Kidney capillary endothelial cell (primary cell): ENCODE measurements around the gene LMTK2.
A peak's percentile ranks its signal among the peaks of the same experiment; 100 is the strongest.

Experiments
- DNase-seq: peaks from one replicate; pipeline ENCODE4 v3.0.0-alpha.2; 2018; ENCODE audit warnings: low spot score

The LMTK2 gene

GRCh38 chr7:98137134-98137825, 30.6 kb downstream of the LMTK2 start:
- DNase-seq, result no peak

DNA sequence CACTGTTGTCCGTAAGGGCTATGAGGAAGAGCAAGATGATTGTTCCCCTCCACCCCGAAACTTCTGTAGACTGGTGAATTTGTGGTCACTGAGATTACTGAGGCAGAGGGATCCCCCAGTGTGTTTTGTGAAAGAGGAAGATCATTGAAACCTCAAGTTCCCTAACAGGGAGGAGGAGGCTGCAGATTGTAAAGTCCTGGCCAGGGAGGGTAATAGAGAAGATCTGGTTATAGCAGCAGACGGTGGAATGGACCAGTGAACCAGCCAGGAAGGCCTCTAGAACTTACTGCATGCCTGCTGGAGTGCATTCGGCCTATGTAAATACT, 31.1 kb downstream of the LMTK2 start:
- DNase-seq, result no peak

DNA sequence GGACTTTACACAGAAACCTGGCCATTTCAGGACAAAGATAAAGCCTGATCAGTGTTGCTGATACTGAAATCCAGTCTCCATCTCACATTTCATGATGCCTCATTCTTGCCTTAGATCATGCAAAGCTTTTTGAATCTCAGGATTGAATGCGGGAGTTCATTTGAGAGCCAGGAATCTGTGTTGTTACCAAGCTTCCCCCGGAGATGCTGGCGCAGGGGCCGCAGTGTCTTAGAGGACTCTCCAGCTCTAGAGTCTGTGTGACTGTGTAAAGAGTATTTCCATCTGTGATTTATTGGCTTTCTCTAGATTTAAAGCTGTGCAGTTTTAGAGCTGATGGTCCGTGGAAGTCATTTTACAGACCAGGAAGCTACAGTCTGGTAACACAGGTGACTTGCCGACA, 32.0 kb downstream of the LMTK2 start:
- no peak for DNase-seq

- DNase-seq, result no peak
Observed at GRCh38 chr7:98142658-98143057, 36.0 kb downstream of the LMTK2 start.

GRCh38 chr7:98148607-98149006, 41.9 kb downstream of the LMTK2 start:
- DNase-seq, result no peak

- DNase-seq, result no peak
Observed at GRCh38 chr7:98149116-98149692, 42.5 kb downstream of the LMTK2 start.

DNA sequence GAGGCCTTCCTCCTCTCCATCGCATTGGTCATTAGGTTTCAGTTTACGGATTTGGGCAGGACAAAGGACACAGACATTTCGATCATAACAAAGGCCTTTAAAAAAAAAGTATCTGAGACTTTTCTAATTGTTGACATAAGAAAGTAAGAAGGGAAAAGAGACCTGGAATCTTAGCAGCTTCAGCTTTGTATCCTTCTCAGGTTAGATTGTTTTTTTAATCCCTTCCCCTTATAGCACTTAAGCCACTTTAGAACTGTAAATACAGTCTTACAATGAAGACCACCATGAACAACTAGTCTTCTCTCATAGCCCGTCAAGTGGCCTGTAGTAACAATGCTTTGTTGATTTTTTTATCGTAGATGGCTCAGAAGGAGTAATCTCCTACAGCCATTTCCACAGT, 45.2 kb downstream of the LMTK2 start:
- no peak for DNase-seq

GRCh38 chr7:98156700-98157099, 50.0 kb downstream of the LMTK2 start:
- no peak for DNase-seq

DNA sequence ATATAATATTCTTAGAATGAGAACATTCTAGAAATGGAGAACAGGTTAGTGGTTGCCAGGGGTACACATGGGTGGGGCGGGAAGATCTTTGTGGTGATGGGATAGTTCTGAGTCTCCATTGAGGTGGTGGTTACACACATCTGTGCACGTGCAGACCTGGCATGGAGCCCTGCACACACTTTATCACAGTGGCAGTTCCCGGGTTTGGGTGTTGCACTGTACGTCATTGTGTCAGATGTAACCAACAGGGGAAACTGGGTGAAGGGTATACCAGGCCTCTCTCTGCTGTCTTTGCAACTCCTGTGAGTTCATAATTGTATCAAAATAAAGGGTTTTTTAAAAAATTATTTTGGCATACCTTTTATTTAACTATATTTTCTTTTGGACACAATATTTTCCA, 51.1 kb downstream of the LMTK2 start:
- no peak for DNase-seq

- no peak for DNase-seq
Observed at GRCh38 chr7:98162758-98163157, 56.1 kb downstream of the LMTK2 start.

GRCh38 chr7:98163269-98163668, 56.6 kb downstream of the LMTK2 start:
- no peak for DNase-seq

DNA sequence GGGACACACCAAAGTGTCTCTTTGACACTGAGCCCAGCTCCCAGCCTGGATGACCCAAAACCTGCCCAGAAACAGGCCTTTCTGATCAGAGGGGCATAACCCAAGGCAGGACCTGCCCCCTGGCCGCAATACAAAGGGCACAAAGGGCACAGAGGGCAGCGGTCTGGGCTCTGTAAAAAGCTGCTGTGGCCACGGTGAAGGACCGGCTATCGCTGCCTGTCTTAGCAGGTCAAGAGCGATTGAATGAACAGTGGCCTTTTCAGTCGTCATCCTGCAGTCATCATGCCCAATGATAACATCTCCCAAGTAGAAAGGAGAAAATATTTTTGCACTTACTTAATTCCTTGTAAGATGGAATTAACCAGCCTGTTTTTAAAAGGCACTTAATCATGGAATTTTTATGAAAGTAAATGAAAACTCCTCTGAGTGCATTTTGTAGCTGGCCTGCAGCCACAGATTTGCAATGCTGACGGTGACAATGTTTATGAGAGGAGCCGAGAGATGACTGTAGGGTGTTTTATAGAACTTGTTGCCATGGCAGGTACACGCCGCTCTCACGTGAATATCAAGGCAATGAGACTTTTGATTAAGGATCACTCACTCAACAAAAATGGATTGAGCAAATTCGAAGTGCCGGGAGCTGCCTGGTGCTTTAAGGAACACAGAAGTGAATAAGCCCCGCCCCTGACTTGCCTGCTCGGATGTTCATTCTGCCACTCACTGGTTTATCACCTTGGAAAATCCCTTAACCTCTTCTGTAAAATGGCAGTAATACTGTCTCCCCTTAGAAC, 57.2 kb downstream of the LMTK2 start:
- DNase-seq, result no peak

GRCh38 chr7:98165827-98166667, 59.4 kb downstream of the LMTK2 start:
- DNase-seq, result peak; percentile 7

DNA sequence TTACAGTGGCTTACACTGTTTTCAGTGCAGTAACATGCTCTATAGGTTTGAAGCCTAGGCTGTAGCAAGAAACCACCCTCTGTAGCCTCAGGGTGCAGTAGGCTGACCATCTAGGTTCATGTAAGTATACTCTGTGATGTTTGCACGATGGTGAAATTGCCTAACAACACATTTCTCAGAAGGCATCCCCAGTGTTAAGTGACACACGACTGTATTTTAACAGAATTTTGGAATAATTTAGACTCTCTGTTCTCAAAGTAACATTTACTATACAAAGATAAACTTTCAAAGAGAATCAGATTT, 60.0 kb downstream of the LMTK2 start:
- no peak for DNase-seq

GRCh38 chr7:98167653-98168052, 61.0 kb downstream of the LMTK2 start:
- DNase-seq, result no peak

GRCh38 chr7:98168181-98168903, 61.7 kb downstream of the LMTK2 start:
- DNase-seq, result peak; percentile 65

- DNase-seq, result no peak
Observed at GRCh38 chr7:98168904-98169621, 62.4 kb downstream of the LMTK2 start.

- DNase-seq, result no peak
Observed at GRCh38 chr7:98170966-98171365, 64.3 kb downstream of the LMTK2 start.

GRCh38 chr7:98171449-98171848, 64.8 kb downstream of the LMTK2 start:
- DNase-seq, result no peak

GRCh38 chr7:98174334-98175259, 67.9 kb downstream of the LMTK2 start:
- DNase-seq, result no peak
